HG03135 (cell line): Measurements from ENCODE around the gene RHBDL1.
A peak's percentile ranks its signal among the peaks of the same experiment; 100 is the strongest.

Experiments
- ATAC-seq: cut with Tn5 transposase; IDR thresholded peaks from one replicate; pipeline ENCODE4 v1.9.1; 2021; ENCODE audit warnings: mild to moderate bottlenecking, moderate library complexity; ENCODE audit not compliant: unreplicated experiment

Gene RHBDL1

GRCh38 chr16:672371-672770 is 3.1 kb upstream of the RHBDL1 start:
- no peak for ATAC-seq

GRCh38 chr16:672851-673250 is 2.6 kb upstream of the RHBDL1 start:
- ATAC-seq = no peak

- no peak for ATAC-seq
These were observed 2.0 kb upstream of the RHBDL1 start for GRCh38 chr16:673399-673991.

GRCh38 chr16:674214-674881 is 1.1 kb upstream of the RHBDL1 start:
- ATAC-seq = no peak

- no peak for ATAC-seq
These were observed 553 bp downstream of the RHBDL1 start for GRCh38 chr16:675884-676564.

- ATAC-seq = no peak
These were observed 1.1 kb downstream of the RHBDL1 start for GRCh38 chr16:676565-676902.

- ATAC-seq = no peak
These were observed 1.4 kb downstream of the RHBDL1 start for GRCh38 chr16:676913-677312.

- ATAC-seq = no peak
These were observed 2.1 kb downstream of the RHBDL1 start for GRCh38 chr16:677316-678190.

- ATAC-seq = no peak
These were observed 2.9 kb downstream of the RHBDL1 start for GRCh38 chr16:678209-678857.

GRCh38 chr16:678858-679813 is 3.7 kb downstream of the RHBDL1 start:
- ATAC-seq = no peak

- ATAC-seq = peak; percentile 35
These were observed 4.5 kb downstream of the RHBDL1 start, which contains the start of gene STUB1 for GRCh38 chr16:679814-680624. Gene STUB1, plus strand, starts transcription at chr16:680410. Its CDS starts 116 bp downstream, at chr16:680526.

GRCh38 chr16:680625-680945 is 5.1 kb downstream of the RHBDL1 start:
- ATAC-seq = no peak

GRCh38 chr16:680967-681745 is 5.7 kb downstream of the RHBDL1 start:
- ATAC-seq = no peak

- ATAC-seq = no peak
These were observed 6.4 kb downstream of the RHBDL1 start for GRCh38 chr16:681746-682427.

GRCh38 chr16:682493-683395 is 7.3 kb downstream of the RHBDL1 start:
- ATAC-seq = no peak

GRCh38 chr16:683396-684070 is 8.1 kb downstream of the RHBDL1 start:
- ATAC-seq = peak; percentile 4
